HCT116 (cell line): ENCODE data around the gene STK17A. TPM values are rescaled to one million over a fixed set of nuclear protein-coding genes. Genes with fewer than 3 reads are reported as not detected.

Experiments used
- ATAC-seq: fragments of 200-7000 bp; cut with Tn5 transposase; 2 replicates; pipeline ENCODE4 v1.9.1; 2020; ENCODE audit warnings: mild to moderate bottlenecking, moderate library complexity
- BruUV-seq: library from RNA; stranded (reverse); fragments of 400-500 nt; replicated peaks from 2 replicates; lab custom pipeline; 2021; lab: Mats Ljungman, UMichigan
- CTCF ChIA-PET: fragments of 300-600 bp; sonication (Branson Sonifier 250); formaldehyde crosslinking; loops from one replicate; lab custom pipeline; 2021; ENCODE audit warnings: antibody characterized with exemption; lab: Charles Lee
- POLR2A ChIA-PET: fragments of 300-600, 350-600 bp; sonication (Branson Sonifier 250); formaldehyde crosslinking; loops from one replicate; lab custom pipeline; 2021; ENCODE audit warnings: antibody characterized with exemption; lab: Charles Lee
- RAD21 ChIA-PET, 2 experiments: fragments of 300-600 bp; sonication (Branson Sonifier 250); formaldehyde crosslinking; loops; one replicate each; lab custom pipeline; 2023; ENCODE audit warnings: low total read pairs in 2 of 2; ENCODE audit not compliant: uncharacterized antibody in 2 of 2, unreplicated experiment in 2 of 2, low non-redundant PET in 1 of 2; lab: Charles Lee
- DNase-seq: peaks from one replicate; pipeline ENCODE4 v3.0.0-alpha.2; 2010; ENCODE audit warnings: low read depth, low spot score
- H2AFZ ChIP-seq: fragments of 200-600 bp; shearing (Covaris generic), sonication (generic); 2 replicates; pipeline ENCODE4 v1.6.1; 2017; ENCODE audit warnings: low read depth, mixed run types, mixed read lengths, antibody characterized with exemption, low read length; ENCODE audit not compliant: poor library complexity, severe bottlenecking
- H3K27ac ChIP-seq: 2 replicates; pipeline ENCODE4 v1.5.1; 2012; ENCODE audit warnings: low read depth, low read length
- H3K27me3 ChIP-seq: fragments of 200-600 bp; sonication (generic); 2 replicates; pipeline ENCODE4 v1.6.1; 2016; ENCODE audit warnings: mixed run types, low read length, mixed read lengths; ENCODE audit not compliant: insufficient read depth
- H3K36me3 ChIP-seq, 2 experiments: fragments of 200-500 bp in 1 of 2; fragments of 200-600 bp in 1 of 2; sonication (Bioruptor generic) in 1 of 2; sonication (generic) in 1 of 2; 2 replicates each; pipeline versions ENCODE4 v1.5.1 to v1.6.1; 2014 to 2016; ENCODE audit warnings: low read length in 2 of 2, inconsistent platforms in 1 of 2, mixed read lengths in 1 of 2, mixed run types in 1 of 2; ENCODE audit not compliant: insufficient read depth in 2 of 2, control insufficient read depth in 1 of 2
- H3K4me1 ChIP-seq, 2 experiments: fragments of 200-600 bp in 1 of 2; sonication (generic) in 1 of 2; 2 replicates each; pipeline versions ENCODE4 v1.5.1 to v1.6.1; 2012 to 2017; ENCODE audit warnings: low read length in 2 of 2, inconsistent platforms in 1 of 2, mild to moderate bottlenecking in 1 of 2, mixed read lengths in 1 of 2, mixed run types in 1 of 2, moderate library complexity in 1 of 2; ENCODE audit not compliant: insufficient read depth in 2 of 2, control insufficient read depth in 1 of 2
- H3K4me2 ChIP-seq: fragments of 200-600 bp; sonication (generic); 2 replicates; pipeline ENCODE4 v1.6.1; 2017; ENCODE audit warnings: mixed run types, low read length, mixed read lengths
- H3K4me3 ChIP-seq, 2 experiments: fragments of 200-600 bp in 1 of 2; sonication (generic) in 1 of 2; replicated peaks in 1 of 2; 2 replicates each; pipeline ENCODE4 v1.5.1; 2011 to 2016; ENCODE audit warnings: low read length in 2 of 2, control low read depth in 1 of 2, low read depth in 1 of 2, mild to moderate bottlenecking in 1 of 2, mixed read lengths in 1 of 2, mixed run types in 1 of 2
- H3K79me2 ChIP-seq: fragments of 200-600 bp; sonication (generic); 2 replicates; pipeline ENCODE4 v1.6.1; 2017; ENCODE audit warnings: mild to moderate bottlenecking, mixed run types, low read length, moderate library complexity, mixed read lengths; ENCODE audit not compliant: insufficient read depth
- H3K9ac ChIP-seq: fragments of 200-600 bp; sonication (generic); 2 replicates; pipeline ENCODE4 v1.6.1; 2016; ENCODE audit warnings: low read length, mixed read lengths
- H3K9me2 ChIP-seq: fragments of 200-600 bp; sonication (generic), shearing (Covaris generic); 2 replicates; pipeline ENCODE4 v1.6.1; 2017; ENCODE audit warnings: mixed run types, mild to moderate bottlenecking, moderate library complexity; ENCODE audit not compliant: insufficient read depth
- H3K9me3 ChIP-seq, 2 experiments: fragments of 200-500 bp in 1 of 2; fragments of 200-600 bp in 1 of 2; sonication (Bioruptor generic) in 1 of 2; sonication (generic) in 1 of 2; 2 replicates each; pipeline ENCODE4 v1.6.1; 2014 to 2017; ENCODE audit warnings: low read length in 2 of 2, mixed read lengths in 2 of 2, inconsistent platforms in 1 of 2, low read depth in 1 of 2, mild to moderate bottlenecking in 1 of 2, mixed run types in 1 of 2, moderate library complexity in 1 of 2; ENCODE audit not compliant: control insufficient read depth in 1 of 2, insufficient read depth in 1 of 2
- H4K20me1 ChIP-seq: fragments of 200-600 bp; sonication (generic), shearing (Covaris generic); 2 replicates; pipeline ENCODE4 v1.6.1; 2017; ENCODE audit warnings: mixed run types, mild to moderate bottlenecking, moderate library complexity; ENCODE audit not compliant: insufficient read depth
- EZH2phosphoT487 ChIP-seq: fragments of 200-600 bp; IDR thresholded peaks from 2 replicates; pipeline ENCODE4 v1.6.1; 2018; ENCODE audit warnings: antibody characterized with exemption, borderline replicate concordance
- JUND ChIP-seq: IDR thresholded peaks from 2 replicates; pipeline ENCODE4 v1.6.1; 2012
- POLR2A ChIP-seq: IDR thresholded peaks from 2 replicates; pipeline ENCODE4 v1.7.0; 2011; ENCODE audit warnings: borderline replicate concordance; ENCODE audit not compliant: insufficient read depth, insufficient read length; ENCODE audit errors: extremely low read depth
- SP1 ChIP-seq: IDR thresholded peaks from 2 replicates; pipeline ENCODE4 v1.6.1; 2012; ENCODE audit warnings: low read depth
- TCF7L2 ChIP-seq: IDR thresholded peaks from 2 replicates; pipeline ENCODE4 v1.7.0; 2011; ENCODE audit warnings: borderline replicate concordance, inconsistent platforms; ENCODE audit not compliant: insufficient read depth, insufficient read length; ENCODE audit errors: extremely low read depth
- ZBTB33 ChIP-seq: IDR thresholded peaks from 2 replicates; pipeline ENCODE4 v1.6.1; 2011; ENCODE audit warnings: mild to moderate bottlenecking, low read length, moderate library complexity; ENCODE audit not compliant: insufficient replicate concordance; ENCODE audit errors: extremely low read depth
- intact Hi-C: fragments of 100-400 bp; cut with micrococcal nuclease; formaldehyde crosslinking; loops from 2 replicates; pipeline ENCODE4 v1.10.0; 2022
- total RNA-seq: library from RNA; stranded (reverse); gene quantifications from one replicate; pipeline ENCODE4 v1.2.1, GENCODE V29; 2021; ENCODE audit not compliant: unreplicated experiment

STK17A gene
- total RNA-seq, 1 experiment from 2014 or later = 14.8 TPM

- CTCF ChIA-PET = no interaction called here
- BruUV-seq = no TSS peak
- no peak for DNase-seq
- RAD21 ChIA-PET = no interaction called here
- intact Hi-C loops = no loop called here
- Histone ChIP-seq H3K27ac (no peak overlapping the region), H3K9me3 (no peaks in the 10 kb centered on the region), H3K36me3 (peaks cover 10 to 11% of the 10 kb centered on the region in 2 experiments; a peak in 1 of 4 replicates), H3K4me3 (no peak overlapping the region), H3K4me1 (no peaks in the 10 kb centered on the region)
- POLR2A ChIA-PET = no interaction called here
- no peak for TF ChIP-seq SP1
- TF ChIP-seq JUND = no peak
- no peak for TF ChIP-seq POLR2A
- TF ChIP-seq ZBTB33 = no peak
- TF ChIP-seq TCF7L2 = no peak
- TF ChIP-seq EZH2phosphoT487 = no peak
- TF ChIP-seq, all 23 proteins: peak for 0
- Histone ChIP-seq H3K27me3 (no peaks in the 10 kb centered on the region), H3K9me2 (no peaks in the 10 kb centered on the region), H3K9ac (no peak overlapping the region), H4K20me1 (no peaks in the 10 kb centered on the region), H3K79me2 (peaks cover 6% of the 10 kb centered on the region; the same call in 1 of the 2 replicates), H2AFZ (no peak overlapping the region), H3K4me2 (no peak overlapping the region)
- ATAC-seq = no peak
Observed at GRCh38 chr7:43612599-43613589, 30.0 kb downstream of the STK17A start.
